HCT116 (cell line): ENCODE data around the gene MN1. TPM values are rescaled to one million over a fixed set of nuclear protein-coding genes. Genes with fewer than 3 reads are reported as not detected.

Experiments used
- ATAC-seq: fragments of 200-7000 bp; cut with Tn5 transposase; 2 replicates; pipeline ENCODE4 v1.9.1; 2020; ENCODE audit warnings: mild to moderate bottlenecking, moderate library complexity
- BruUV-seq: library from RNA; stranded (reverse); fragments of 400-500 nt; replicated peaks from 2 replicates; lab custom pipeline; 2021; lab: Mats Ljungman, UMichigan
- CTCF ChIA-PET: fragments of 300-600 bp; sonication (Branson Sonifier 250); formaldehyde crosslinking; loops from one replicate; lab custom pipeline; 2021; ENCODE audit warnings: antibody characterized with exemption; lab: Charles Lee
- POLR2A ChIA-PET: fragments of 300-600, 350-600 bp; sonication (Branson Sonifier 250); formaldehyde crosslinking; loops from one replicate; lab custom pipeline; 2021; ENCODE audit warnings: antibody characterized with exemption; lab: Charles Lee
- RAD21 ChIA-PET, 2 experiments: fragments of 300-600 bp; sonication (Branson Sonifier 250); formaldehyde crosslinking; loops; one replicate each; lab custom pipeline; 2023; ENCODE audit warnings: low total read pairs in 2 of 2; ENCODE audit not compliant: uncharacterized antibody in 2 of 2, unreplicated experiment in 2 of 2, low non-redundant PET in 1 of 2; lab: Charles Lee
- DNase-seq: peaks from one replicate; pipeline ENCODE4 v3.0.0-alpha.2; 2010; ENCODE audit warnings: low read depth, low spot score
- H2AFZ ChIP-seq: fragments of 200-600 bp; shearing (Covaris generic), sonication (generic); 2 replicates; pipeline ENCODE4 v1.6.1; 2017; ENCODE audit warnings: low read depth, mixed run types, mixed read lengths, antibody characterized with exemption, low read length; ENCODE audit not compliant: poor library complexity, severe bottlenecking
- H3K27ac ChIP-seq: 2 replicates; pipeline ENCODE4 v1.5.1; 2012; ENCODE audit warnings: low read depth, low read length
- H3K27me3 ChIP-seq: fragments of 200-600 bp; sonication (generic); 2 replicates; pipeline ENCODE4 v1.6.1; 2016; ENCODE audit warnings: mixed run types, low read length, mixed read lengths; ENCODE audit not compliant: insufficient read depth
- H3K36me3 ChIP-seq, 2 experiments: fragments of 200-500 bp in 1 of 2; fragments of 200-600 bp in 1 of 2; sonication (Bioruptor generic) in 1 of 2; sonication (generic) in 1 of 2; 2 replicates each; pipeline versions ENCODE4 v1.5.1 to v1.6.1; 2014 to 2016; ENCODE audit warnings: low read length in 2 of 2, inconsistent platforms in 1 of 2, mixed read lengths in 1 of 2, mixed run types in 1 of 2; ENCODE audit not compliant: insufficient read depth in 2 of 2, control insufficient read depth in 1 of 2
- H3K4me1 ChIP-seq, 2 experiments: fragments of 200-600 bp in 1 of 2; sonication (generic) in 1 of 2; 2 replicates each; pipeline versions ENCODE4 v1.5.1 to v1.6.1; 2012 to 2017; ENCODE audit warnings: low read length in 2 of 2, inconsistent platforms in 1 of 2, mild to moderate bottlenecking in 1 of 2, mixed read lengths in 1 of 2, mixed run types in 1 of 2, moderate library complexity in 1 of 2; ENCODE audit not compliant: insufficient read depth in 2 of 2, control insufficient read depth in 1 of 2
- H3K4me2 ChIP-seq: fragments of 200-600 bp; sonication (generic); 2 replicates; pipeline ENCODE4 v1.6.1; 2017; ENCODE audit warnings: mixed run types, low read length, mixed read lengths
- H3K4me3 ChIP-seq, 2 experiments: fragments of 200-600 bp in 1 of 2; sonication (generic) in 1 of 2; replicated peaks in 1 of 2; 2 replicates each; pipeline ENCODE4 v1.5.1; 2011 to 2016; ENCODE audit warnings: low read length in 2 of 2, control low read depth in 1 of 2, low read depth in 1 of 2, mild to moderate bottlenecking in 1 of 2, mixed read lengths in 1 of 2, mixed run types in 1 of 2
- H3K79me2 ChIP-seq: fragments of 200-600 bp; sonication (generic); 2 replicates; pipeline ENCODE4 v1.6.1; 2017; ENCODE audit warnings: mild to moderate bottlenecking, mixed run types, low read length, moderate library complexity, mixed read lengths; ENCODE audit not compliant: insufficient read depth
- H3K9ac ChIP-seq: fragments of 200-600 bp; sonication (generic); 2 replicates; pipeline ENCODE4 v1.6.1; 2016; ENCODE audit warnings: low read length, mixed read lengths
- H3K9me2 ChIP-seq: fragments of 200-600 bp; sonication (generic), shearing (Covaris generic); 2 replicates; pipeline ENCODE4 v1.6.1; 2017; ENCODE audit warnings: mixed run types, mild to moderate bottlenecking, moderate library complexity; ENCODE audit not compliant: insufficient read depth
- H3K9me3 ChIP-seq, 2 experiments: fragments of 200-500 bp in 1 of 2; fragments of 200-600 bp in 1 of 2; sonication (Bioruptor generic) in 1 of 2; sonication (generic) in 1 of 2; 2 replicates each; pipeline ENCODE4 v1.6.1; 2014 to 2017; ENCODE audit warnings: low read length in 2 of 2, mixed read lengths in 2 of 2, inconsistent platforms in 1 of 2, low read depth in 1 of 2, mild to moderate bottlenecking in 1 of 2, mixed run types in 1 of 2, moderate library complexity in 1 of 2; ENCODE audit not compliant: control insufficient read depth in 1 of 2, insufficient read depth in 1 of 2
- H4K20me1 ChIP-seq: fragments of 200-600 bp; sonication (generic), shearing (Covaris generic); 2 replicates; pipeline ENCODE4 v1.6.1; 2017; ENCODE audit warnings: mixed run types, mild to moderate bottlenecking, moderate library complexity; ENCODE audit not compliant: insufficient read depth
- ATF3 ChIP-seq: IDR thresholded peaks from 2 replicates; pipeline ENCODE4 v1.6.1; 2012
- CEBPB ChIP-seq: IDR thresholded peaks from 2 replicates; pipeline ENCODE4 v1.6.1; 2012; ENCODE audit warnings: low read depth
- CTCF ChIP-seq, 3 experiments: fragments of 200-600 bp in 1 of 3; sonication (generic) in 1 of 3; IDR thresholded peaks in 2 of 3; conservative IDR thresholded peaks in 1 of 3; 2 replicates each; pipeline ENCODE4 v1.5.1; 2012 to 2017; ENCODE audit warnings: low read depth in 2 of 3, low read length in 2 of 3, antibody characterized with exemption in 1 of 3, borderline replicate concordance in 1 of 3, control low read depth in 1 of 3, mild to moderate bottlenecking in 1 of 3, mixed read lengths in 1 of 3, mixed run types in 1 of 3, moderate library complexity in 1 of 3; ENCODE audit not compliant: insufficient read depth in 1 of 3
- EGR1 ChIP-seq: IDR thresholded peaks from 2 replicates; pipeline ENCODE4 v1.6.1; 2012; ENCODE audit warnings: low read depth
- ELF1 ChIP-seq: IDR thresholded peaks from 2 replicates; pipeline ENCODE4 v1.6.1; 2012; ENCODE audit warnings: low read depth, borderline replicate concordance
- EZH2 ChIP-seq: fragments of 200-600 bp; sonication (generic); IDR thresholded peaks from 2 replicates; pipeline ENCODE4 v1.6.1; 2017; ENCODE audit warnings: antibody characterized with exemption, mixed run types
- EZH2phosphoT487 ChIP-seq: fragments of 200-600 bp; IDR thresholded peaks from 2 replicates; pipeline ENCODE4 v1.6.1; 2018; ENCODE audit warnings: antibody characterized with exemption, borderline replicate concordance
- FOSL1 ChIP-seq: IDR thresholded peaks from 2 replicates; pipeline ENCODE4 v1.6.1; 2012; ENCODE audit warnings: low read depth
- JUND ChIP-seq: IDR thresholded peaks from 2 replicates; pipeline ENCODE4 v1.6.1; 2012
- MAX ChIP-seq: IDR thresholded peaks from 2 replicates; pipeline ENCODE4 v1.6.1; 2012
- SIN3A ChIP-seq: IDR thresholded peaks from 2 replicates; pipeline ENCODE4 v1.6.1; 2012; ENCODE audit warnings: low read depth
- SRF ChIP-seq: IDR thresholded peaks from 2 replicates; pipeline ENCODE4 v1.6.1; 2012; ENCODE audit warnings: low read depth
- TCF7L2 ChIP-seq: IDR thresholded peaks from 2 replicates; pipeline ENCODE4 v1.7.0; 2011; ENCODE audit warnings: borderline replicate concordance, inconsistent platforms; ENCODE audit not compliant: insufficient read depth, insufficient read length; ENCODE audit errors: extremely low read depth
- ZBTB33 ChIP-seq: IDR thresholded peaks from 2 replicates; pipeline ENCODE4 v1.6.1; 2011; ENCODE audit warnings: mild to moderate bottlenecking, low read length, moderate library complexity; ENCODE audit not compliant: insufficient replicate concordance; ENCODE audit errors: extremely low read depth
- ZFX ChIP-seq: fragments of 450-650 bp; IDR thresholded peaks from 2 replicates; pipeline ENCODE4 v1.6.1; 2017
- ZNF274 ChIP-seq: fragments of 200-500 bp; sonication (Bioruptor generic); IDR thresholded peaks from 2 replicates; pipeline ENCODE4 v1.6.1; 2014; ENCODE audit warnings: mild to moderate bottlenecking, low read depth, low read length, inconsistent platforms
- intact Hi-C: fragments of 100-400 bp; cut with micrococcal nuclease; formaldehyde crosslinking; loops from 2 replicates; pipeline ENCODE4 v1.10.0; 2022
- total RNA-seq: library from RNA; stranded (reverse); gene quantifications from one replicate; pipeline ENCODE4 v1.2.1, GENCODE V29; 2021; ENCODE audit not compliant: unreplicated experiment

The MN1 gene
- total RNA-seq, 1 experiment from 2014 or later: 2.9 TPM

- TF ChIP-seq ELF1: no peak
- TF ChIP-seq EZH2phosphoT487: no peak
- TF ChIP-seq CEBPB: no peak
- TF ChIP-seq FOSL1: no peak
- TF ChIP-seq JUND: no peak
- no peak for TF ChIP-seq SIN3A
- no peak for TF ChIP-seq ZNF274
- Histone ChIP-seq H3K27me3 (no peaks in the 10 kb centered on the region; the same call in 1 of the 2 replicates), H3K9ac (no peak overlapping the region), H3K9me2 (no peaks in the 10 kb centered on the region), H3K79me2 (no peaks in the 10 kb centered on the region), H3K9me3 (no peaks in the 10 kb centered on the region), H2AFZ (no peak overlapping the region), H4K20me1 (no peaks in the 10 kb centered on the region), H3K4me3 (no peak overlapping the region), H3K36me3 (no peaks in the 10 kb centered on the region), H3K4me2 (no peak overlapping the region), H3K4me1 (peaks cover 12 to 21% of the 10 kb centered on the region in 2 experiments), H3K27ac (no peak overlapping the region)
- ChIA-PET POLR2A (no interaction called here), CTCF (no interaction called here), RAD21 (no interaction called here)
- no peak for ATAC-seq
- intact Hi-C loops: no loop called here
- DNase-seq: no peak
- BruUV-seq: no TSS peak
These were observed 70.7 kb downstream of the MN1 start for GRCh38 chr22:27730641-27731433.

- Histone ChIP-seq H3K27me3 (no peaks in the 10 kb centered on the region; the same call in 1 of the 2 replicates), H3K4me3 (no peak overlapping the region), H2AFZ (no peak overlapping the region), H3K4me1 (peaks cover 12 to 21% of the 10 kb centered on the region in 2 experiments), H3K9me2 (no peaks in the 10 kb centered on the region), H3K36me3 (no peaks in the 10 kb centered on the region), H3K9me3 (no peaks in the 10 kb centered on the region), H3K27ac (no peak overlapping the region), H4K20me1 (no peaks in the 10 kb centered on the region), H3K4me2 (no peak overlapping the region), H3K9ac (no peak overlapping the region), H3K79me2 (no peaks in the 10 kb centered on the region)
- ChIA-PET CTCF (no interaction called here), POLR2A (no interaction called here), RAD21 (no interaction called here)
- ATAC-seq: no peak
- no TSS peak for BruUV-seq
- DNase-seq: no peak
- intact Hi-C loops: no loop called here
- TF ChIP-seq JUND (no peak), ATF3 (no peak), EGR1 (no peak), MAX (no peak), ELF1 (no peak), ZFX (no peak), ZBTB33 (no peak), EZH2 (no peak), SIN3A (no peak), ZNF274 (no peak), CTCF (IDR thresholded peaks at IDR 0.05 in 2 of 3, conservative IDR thresholded peaks at IDR 0.05 in 1 of 3; ENCODE audit: borderline replicate concordance in 1 of 3, insufficient read depth in 1 of 3, low read depth in 2 of 3, low read length in 2 of 3) (no peak), EZH2phosphoT487 (no peak), TCF7L2 (no peak), SRF (no peak)
These were observed 72.3 kb downstream of the MN1 start for GRCh38 chr22:27729246-27729645.
